Astrocyte of the cerebellum (primary cell): ENCODE measurements around the gene SP2.

ENCODE experiments used
- DNase-seq: peaks from one replicate; pipeline ENCODE4 v3.0.0-alpha.2; 2011; ENCODE audit warnings: low read depth
- H3K4me3 ChIP-seq: 2 replicates; pipeline ENCODE4 v1.5.1; 2011; ENCODE audit warnings: mild to moderate bottlenecking, low read depth, low read length, moderate library complexity
- CTCF ChIP-seq: IDR thresholded peaks from 2 replicates; pipeline ENCODE4 v1.5.1; 2012; ENCODE audit warnings: low read length, low read depth, moderate library complexity, mild to moderate bottlenecking; ENCODE audit errors: missing control alignments
- in situ Hi-C: cut with HindIII; loops from 2 replicates; pipeline ENCODE4 v1.10.0; 2017; ENCODE audit warnings: low sequenced_read_pairs

The SP2 gene

GRCh38 chr17:47895856-47896671, at the start of gene SP2:
Gene SP2 (plus strand): TSS chr17:47896236. CDS start chr17:47896287, 51 bp downstream.
- TF ChIP-seq CTCF, result peak; percentile 4
- in situ Hi-C loops, result no loop called here
- peak; percentile 100 for DNase-seq
- H3K4me3 ChIP-seq, result peak within 1 kb of the TSS; percentile 95

- in situ Hi-C loops, result no loop called here
- no peak overlapping the region for H3K4me3 ChIP-seq
- TF ChIP-seq CTCF, result no peak
Measured at GRCh38 chr17:47846716-47847340, 49.2 kb upstream of the SP2 start.

GRCh38 chr17:47847341-47848197, 48.5 kb upstream of the SP2 start:
- DNase-seq, result no peak
- no peak overlapping the region for H3K4me3 ChIP-seq
- TF ChIP-seq CTCF, result peak; percentile 13
- in situ Hi-C loops, result no loop called here

More at GRCh38 chr17:47846716-47847340, 49.2 kb upstream of the SP2 start:
- no peak for DNase-seq

GRCh38 chr17:47848198-47848513, 47.9 kb upstream of the SP2 start:
- H3K4me3 ChIP-seq, result no peak overlapping the region
- no peak for TF ChIP-seq CTCF
- in situ Hi-C loops, result no loop called here
- DNase-seq, result no peak

- no peak for TF ChIP-seq CTCF
Measured at GRCh38 chr17:47850373-47850691, 45.7 kb upstream of the SP2 start.

GRCh38 chr17:47850692-47851573, 45.1 kb upstream of the SP2 start, which contains the start of gene SP6:
Gene SP6 (minus strand): TSS chr17:47851163. CDS start chr17:47848429, 2,734 bp downstream.
- in situ Hi-C loops, result no loop called here
- H3K4me3 ChIP-seq, result no peak within 1 kb of the TSS
- no peak for DNase-seq
- peak; percentile 21 for TF ChIP-seq CTCF

More at GRCh38 chr17:47850373-47850691, 45.7 kb upstream of the SP2 start:
- H3K4me3 ChIP-seq, result no peak overlapping the region
- no peak for DNase-seq
- in situ Hi-C loops, result no loop called here
